ENCODE results near the gene IL18BP.

GRCh38 chr11:72004515-72005346, 6.0 kb downstream of the IL18BP start:
- TF ChIP-seq CTCF (IDR thresholded peaks at IDR 0.05) (no peak), POLR2A (IDR thresholded peaks at IDR 0.05) (no peak)
